ENCODE measurements around the gene GOLGA8S. TPM values are rescaled to one million over a fixed set of nuclear protein-coding genes. Genes with fewer than 3 reads are reported as not detected.
"Not testable (repeated sequence)": the region's sequence is repeated elsewhere in the genome, so short reads cannot be mapped to it uniquely, and the experiment has no call there.

Gene GOLGA8S
- total and polyA plus RNA-seq, 2 donors (not counting 1 experiment from before 2014, with no cell fraction given) = 0.04 TPM; not detected in 1

DNA sequence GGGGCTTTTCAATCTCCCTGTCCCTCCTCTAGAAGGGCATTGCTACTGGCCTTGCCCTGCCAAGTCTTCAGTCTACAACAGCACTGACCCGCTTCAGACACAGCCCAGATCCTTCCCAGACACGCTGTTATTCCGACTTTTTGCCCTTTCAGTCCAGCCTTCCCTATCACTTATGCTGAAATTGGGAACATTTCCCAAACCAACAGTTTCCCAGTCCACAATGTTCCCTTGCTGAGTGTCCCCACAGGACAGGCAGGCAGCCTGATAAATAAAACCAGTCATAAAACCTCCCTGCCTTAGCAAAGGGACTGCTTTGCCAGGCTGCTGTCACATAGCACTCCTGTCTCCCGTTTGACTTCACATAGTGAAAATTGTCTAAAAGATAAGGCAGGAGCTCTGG, 49.0 kb downstream of the GOLGA8S start:
- DNase-seq (no peak), ATAC-seq (ENCODE audit: low read depth) (no peak)
- no peaks in the 10 kb centered on the region for H3K27me3 Mint-ChIP-seq
- Histone ChIP-seq H2AFZ (ENCODE audit: insufficient read depth, low read depth, low read length, poor library complexity, severe bottlenecking) (no peak overlapping the region), H3K27ac (ENCODE audit: low read length in 2 of 2) (no peak overlapping the region), H3K4me3 (ENCODE audit: control extremely low read depth in 1 of 5, extremely low read depth in 1 of 5, insufficient read depth in 1 of 5, low read depth in 2 of 5, low read length in 4 of 5) (no peak overlapping the region), H3K4me1 (ENCODE audit: control insufficient read depth in 2 of 2, insufficient read depth in 2 of 2, low read length in 2 of 2) (no peaks in the 10 kb centered on the region), H4K20me1 (ENCODE audit: control insufficient read depth, insufficient read depth, low read length, poor library complexity, severe bottlenecking) (no peaks in the 10 kb centered on the region), H3K4me2 (replicated peaks; ENCODE audit: low read depth, low read length, poor library complexity, severe bottlenecking) (no peak overlapping the region), H3K36me3 (replicated peaks in 1 of 2; ENCODE audit: control extremely low read depth in 1 of 2, control insufficient read depth in 1 of 2, extremely low read depth in 1 of 2, insufficient read depth in 2 of 2, low read length in 1 of 2) (no peaks in the 10 kb centered on the region), H3K79me2 (ENCODE audit: control insufficient read depth, insufficient read depth, low read length) (no peaks in the 10 kb centered on the region), H3K9me3 (ENCODE audit: control extremely low read depth in 1 of 3, control insufficient read depth in 2 of 3, insufficient read depth in 1 of 3, low read length in 2 of 3) (no peaks in the 10 kb centered on the region), H3K27me3 (replicated peaks in 1 of 4; ENCODE audit: control extremely low read depth in 1 of 4, control insufficient read depth in 3 of 4, insufficient read depth in 4 of 4, low read length in 3 of 4) (no peaks in the 10 kb centered on the region), H3K9ac (ENCODE audit: low read length) (no peak overlapping the region)
- ChIA-PET CTCF (no interaction called here), POLR2A (no interaction called here)
- no peaks in the 10 kb centered on the region for H3K4me1 Mint-ChIP-seq
- 84% methylated on average over 3 of the region's 4 CpGs for WGBS (ENCODE audit: insufficient coverage)
- H3K4me3 Mint-ChIP-seq = no peak overlapping the region
- H3K9me3 Mint-ChIP-seq (ENCODE audit: insufficient read depth) = peaks cover 2% of the 10 kb centered on the region
- intact Hi-C loops (cut with micrococcal nuclease) = no loop called here
- TF ChIP-seq EZH2 (IDR thresholded peaks at IDR 0.05; ENCODE audit: borderline replicate concordance, insufficient read depth, low read depth, low read length, poor library complexity, severe bottlenecking) = no peak
- TF ChIP-seq, protein P1, sequence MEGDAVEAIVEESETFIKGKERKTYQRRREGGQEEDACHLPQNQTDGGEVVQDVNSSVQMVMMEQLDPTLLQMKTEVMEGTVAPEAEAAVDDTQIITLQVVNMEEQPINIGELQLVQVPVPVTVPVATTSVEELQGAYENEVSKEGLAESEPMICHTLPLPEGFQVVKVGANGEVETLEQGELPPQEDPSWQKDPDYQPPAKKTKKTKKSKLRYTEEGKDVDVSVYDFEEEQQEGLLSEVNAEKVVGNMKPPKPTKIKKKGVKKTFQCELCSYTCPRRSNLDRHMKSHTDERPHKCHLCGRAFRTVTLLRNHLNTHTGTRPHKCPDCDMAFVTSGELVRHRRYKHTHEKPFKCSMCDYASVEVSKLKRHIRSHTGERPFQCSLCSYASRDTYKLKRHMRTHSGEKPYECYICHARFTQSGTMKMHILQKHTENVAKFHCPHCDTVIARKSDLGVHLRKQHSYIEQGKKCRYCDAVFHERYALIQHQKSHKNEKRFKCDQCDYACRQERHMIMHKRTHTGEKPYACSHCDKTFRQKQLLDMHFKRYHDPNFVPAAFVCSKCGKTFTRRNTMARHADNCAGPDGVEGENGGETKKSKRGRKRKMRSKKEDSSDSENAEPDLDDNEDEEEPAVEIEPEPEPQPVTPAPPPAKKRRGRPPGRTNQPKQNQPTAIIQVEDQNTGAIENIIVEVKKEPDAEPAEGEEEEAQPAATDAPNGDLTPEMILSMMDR (IDR thresholded peaks at IDR 0.05) = no peak
- no peak overlapping the region for H3K27ac Mint-ChIP-seq

DNA sequence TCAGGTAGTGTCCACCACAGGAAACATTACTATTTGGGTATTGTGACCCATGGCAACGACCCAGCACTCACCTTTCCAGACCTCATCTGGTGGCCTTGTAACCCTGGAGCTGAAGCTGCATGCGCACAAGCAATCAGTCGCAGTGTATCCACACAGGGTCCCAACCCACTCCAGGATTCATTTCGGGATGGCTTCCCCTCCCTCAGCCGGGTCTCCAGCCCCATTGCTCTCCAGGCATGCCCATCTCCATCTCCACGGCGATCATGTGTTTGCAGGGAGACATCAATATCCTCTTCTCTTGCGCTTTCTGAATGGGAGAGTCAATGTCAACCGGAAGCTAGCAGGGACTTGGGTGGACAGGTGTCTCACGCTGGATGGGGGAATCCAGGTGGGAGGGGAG, 57.3 kb downstream of the GOLGA8S start:
- Mint-ChIP-seq H3K4me1 (no peaks in the 10 kb centered on the region), H3K4me3 (no peak overlapping the region), H3K27ac (no peak overlapping the region), H3K9me3 (ENCODE audit: insufficient read depth) (peaks cover 2% of the 10 kb centered on the region), H3K27me3 (no peaks in the 10 kb centered on the region)
- Histone ChIP-seq H3K4me2 (replicated peaks; ENCODE audit: low read depth, low read length, poor library complexity, severe bottlenecking) (no peak overlapping the region), H3K27ac (ENCODE audit: low read length in 2 of 2) (no peak overlapping the region), H3K9me3 (ENCODE audit: control extremely low read depth in 1 of 3, control insufficient read depth in 2 of 3, insufficient read depth in 1 of 3, low read length in 2 of 3) (peaks cover 0 to 2% (median 0%) of the 10 kb centered on the region in 3 donors), H3K4me1 (ENCODE audit: control insufficient read depth in 2 of 2, insufficient read depth in 2 of 2, low read length in 2 of 2) (no peaks in the 10 kb centered on the region), H3K79me2 (ENCODE audit: control insufficient read depth, insufficient read depth, low read length) (no peaks in the 10 kb centered on the region), H2AFZ (ENCODE audit: insufficient read depth, low read depth, low read length, poor library complexity, severe bottlenecking) (no peak overlapping the region), H3K4me3 (ENCODE audit: control extremely low read depth in 1 of 5, extremely low read depth in 1 of 5, insufficient read depth in 1 of 5, low read depth in 2 of 5, low read length in 4 of 5) (no peak overlapping the region), H3K27me3 (replicated peaks in 1 of 4; ENCODE audit: control extremely low read depth in 1 of 4, control insufficient read depth in 3 of 4, insufficient read depth in 4 of 4, low read length in 3 of 4) (no peaks in the 10 kb centered on the region), H3K9ac (ENCODE audit: low read length) (no peak overlapping the region), H4K20me1 (ENCODE audit: control insufficient read depth, insufficient read depth, low read length, poor library complexity, severe bottlenecking) (no peaks in the 10 kb centered on the region), H3K36me3 (replicated peaks in 1 of 2; ENCODE audit: control extremely low read depth in 1 of 2, control insufficient read depth in 1 of 2, extremely low read depth in 1 of 2, insufficient read depth in 2 of 2, low read length in 1 of 2) (no peaks in the 10 kb centered on the region)
- ATAC-seq (ENCODE audit: low read depth) = no peak
- TF ChIP-seq EZH2 (IDR thresholded peaks at IDR 0.05; ENCODE audit: borderline replicate concordance, insufficient read depth, low read depth, low read length, poor library complexity, severe bottlenecking) = no peak
- TF ChIP-seq, protein P1 (IDR thresholded peaks at IDR 0.05) = no peak
- intact Hi-C loops (cut with micrococcal nuclease) = no loop called here
- DNase-seq = no peak
- ChIA-PET CTCF (no interaction called here), POLR2A (no interaction called here)
- 86% methylated on average over 5 of the region's 10 CpGs for WGBS (ENCODE audit: insufficient coverage)

- H3K36me3 ChIP-seq (replicated peaks in 1 of 2; ENCODE audit: control extremely low read depth in 1 of 2, control insufficient read depth in 1 of 2, extremely low read depth in 1 of 2, insufficient read depth in 2 of 2, low read length in 1 of 2); H3K4me3 ChIP-seq (ENCODE audit: control extremely low read depth in 1 of 5, extremely low read depth in 1 of 5, insufficient read depth in 1 of 5, low read depth in 2 of 5, low read length in 4 of 5); intact Hi-C loops (cut with micrococcal nuclease); DNase-seq; H3K4me2 ChIP-seq (replicated peaks; ENCODE audit: low read depth, low read length, poor library complexity, severe bottlenecking); H3K9me3 Mint-ChIP-seq (ENCODE audit: insufficient read depth); H3K9me3 ChIP-seq (ENCODE audit: control extremely low read depth in 1 of 3, control insufficient read depth in 2 of 3, insufficient read depth in 1 of 3, low read length in 2 of 3); H3K4me1 ChIP-seq (ENCODE audit: control insufficient read depth in 2 of 2, insufficient read depth in 2 of 2, low read length in 2 of 2); H3K27me3 ChIP-seq (replicated peaks in 1 of 4; ENCODE audit: control extremely low read depth in 1 of 4, control insufficient read depth in 3 of 4, insufficient read depth in 4 of 4, low read length in 3 of 4); H3K4me1 Mint-ChIP-seq; H3K9ac ChIP-seq (ENCODE audit: low read length); H3K79me2 ChIP-seq (ENCODE audit: control insufficient read depth, insufficient read depth, low read length); ATAC-seq (ENCODE audit: low read depth); H4K20me1 ChIP-seq (ENCODE audit: control insufficient read depth, insufficient read depth, low read length, poor library complexity, severe bottlenecking); POLR2A ChIA-PET; H2AFZ ChIP-seq (ENCODE audit: insufficient read depth, low read depth, low read length, poor library complexity, severe bottlenecking); H3K27ac Mint-ChIP-seq; H3K4me3 Mint-ChIP-seq; H3K27me3 Mint-ChIP-seq; H3K27ac ChIP-seq (ENCODE audit: low read length in 2 of 2); CTCF ChIA-PET: not testable (repeated sequence)
- WGBS (ENCODE audit: insufficient coverage) = no CpG with 5 or more reads among the region's 5 CpGs
Observed at GRCh38 chr15:23412881-23413600, 58.5 kb downstream of the GOLGA8S start.

Data from B cell (primary cell).